A204.1 (cell line): ENCODE results near the gene WAPL.
"Not testable (repeated sequence)": the region's sequence is repeated elsewhere in the genome, so short reads cannot be mapped to it uniquely, and the experiment has no call there.

Experiments
- FAIRE-seq: peaks from 2 replicates; lab custom pipeline; 2012; peaks lifted over from hg19 to GRCh38; lab: Jason Lieb, UNC

Gene WAPL, protein sequence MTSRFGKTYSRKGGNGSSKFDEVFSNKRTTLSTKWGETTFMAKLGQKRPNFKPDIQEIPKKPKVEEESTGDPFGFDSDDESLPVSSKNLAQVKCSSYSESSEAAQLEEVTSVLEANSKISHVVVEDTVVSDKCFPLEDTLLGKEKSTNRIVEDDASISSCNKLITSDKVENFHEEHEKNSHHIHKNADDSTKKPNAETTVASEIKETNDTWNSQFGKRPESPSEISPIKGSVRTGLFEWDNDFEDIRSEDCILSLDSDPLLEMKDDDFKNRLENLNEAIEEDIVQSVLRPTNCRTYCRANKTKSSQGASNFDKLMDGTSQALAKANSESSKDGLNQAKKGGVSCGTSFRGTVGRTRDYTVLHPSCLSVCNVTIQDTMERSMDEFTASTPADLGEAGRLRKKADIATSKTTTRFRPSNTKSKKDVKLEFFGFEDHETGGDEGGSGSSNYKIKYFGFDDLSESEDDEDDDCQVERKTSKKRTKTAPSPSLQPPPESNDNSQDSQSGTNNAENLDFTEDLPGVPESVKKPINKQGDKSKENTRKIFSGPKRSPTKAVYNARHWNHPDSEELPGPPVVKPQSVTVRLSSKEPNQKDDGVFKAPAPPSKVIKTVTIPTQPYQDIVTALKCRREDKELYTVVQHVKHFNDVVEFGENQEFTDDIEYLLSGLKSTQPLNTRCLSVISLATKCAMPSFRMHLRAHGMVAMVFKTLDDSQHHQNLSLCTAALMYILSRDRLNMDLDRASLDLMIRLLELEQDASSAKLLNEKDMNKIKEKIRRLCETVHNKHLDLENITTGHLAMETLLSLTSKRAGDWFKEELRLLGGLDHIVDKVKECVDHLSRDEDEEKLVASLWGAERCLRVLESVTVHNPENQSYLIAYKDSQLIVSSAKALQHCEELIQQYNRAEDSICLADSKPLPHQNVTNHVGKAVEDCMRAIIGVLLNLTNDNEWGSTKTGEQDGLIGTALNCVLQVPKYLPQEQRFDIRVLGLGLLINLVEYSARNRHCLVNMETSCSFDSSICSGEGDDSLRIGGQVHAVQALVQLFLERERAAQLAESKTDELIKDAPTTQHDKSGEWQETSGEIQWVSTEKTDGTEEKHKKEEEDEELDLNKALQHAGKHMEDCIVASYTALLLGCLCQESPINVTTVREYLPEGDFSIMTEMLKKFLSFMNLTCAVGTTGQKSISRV (N-terminal part only)

DNA sequence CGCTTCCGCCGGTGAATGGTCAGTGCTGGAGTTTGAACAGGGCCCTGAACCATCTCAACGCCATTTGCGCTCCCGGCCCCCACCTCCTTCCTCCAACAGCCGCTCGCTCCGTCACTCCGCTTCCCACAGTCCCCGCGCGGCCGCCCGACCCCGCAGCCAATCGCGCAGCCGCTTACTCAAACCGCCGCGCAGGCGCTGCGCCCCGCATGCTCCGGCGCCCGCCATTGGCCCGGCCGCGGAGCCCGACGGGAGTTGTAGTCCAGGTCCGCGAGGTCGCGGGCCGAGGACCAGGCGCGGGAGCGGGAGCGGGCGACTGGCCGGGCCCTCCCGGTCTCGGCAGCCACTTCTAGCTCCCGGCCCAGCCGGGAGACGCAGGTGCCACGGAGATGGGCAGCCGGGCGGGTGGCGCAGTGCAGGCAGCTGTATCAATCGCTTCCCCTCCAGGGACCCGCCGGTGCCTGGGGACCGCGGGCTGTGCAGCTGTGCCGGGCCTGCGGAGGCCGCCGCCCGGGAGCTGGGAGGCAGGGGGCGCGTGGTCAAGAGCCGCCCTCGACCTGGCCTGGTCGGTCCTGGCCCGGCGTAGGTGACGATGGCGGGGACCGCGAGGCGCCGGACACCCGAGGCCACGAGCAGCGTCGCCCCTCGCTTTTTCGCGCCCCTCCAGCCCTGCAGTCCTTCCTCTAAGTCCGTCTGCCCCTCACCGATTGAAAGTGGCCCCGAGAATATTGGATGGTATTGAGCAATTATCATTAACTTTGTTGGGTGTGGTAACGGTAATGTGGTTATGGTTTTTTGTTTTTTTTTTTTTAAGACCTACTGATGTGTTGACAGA lies at the start of gene WAPL:
TSS of gene WAPL (minus strand) at position 115 of the 832 bp plus-strand sequence. CDS start 3,723 bp downstream, outside the sequence.
- no peak for FAIRE-seq

DNA sequence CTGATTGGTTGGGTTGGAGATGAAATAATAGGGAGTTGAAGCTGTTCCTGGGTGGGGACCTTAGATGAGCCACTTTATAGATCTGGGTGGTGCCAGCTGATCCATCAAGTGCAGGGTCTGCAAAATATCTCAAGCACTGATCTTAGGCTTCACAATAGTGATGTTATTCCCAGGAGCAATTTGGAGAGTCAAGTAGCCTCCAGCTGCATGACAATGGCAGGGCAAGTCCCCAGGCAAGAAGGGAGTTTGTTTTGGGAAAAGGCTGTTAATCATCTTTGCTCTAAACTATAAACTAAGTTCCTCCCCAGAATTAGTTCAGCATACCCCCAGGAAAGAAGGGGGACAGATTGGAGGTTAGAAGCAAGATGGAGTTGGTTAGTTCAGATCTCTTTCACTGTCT lies 47.7 kb upstream of the WAPL start:
- no peak for FAIRE-seq

GRCh38 chr10:86566518-86566917 lies 44.9 kb upstream of the WAPL start:
- FAIRE-seq, result not testable (repeated sequence)

GRCh38 chr10:86563338-86563737 lies 41.7 kb upstream of the WAPL start:
- FAIRE-seq, result not testable (repeated sequence)

DNA sequence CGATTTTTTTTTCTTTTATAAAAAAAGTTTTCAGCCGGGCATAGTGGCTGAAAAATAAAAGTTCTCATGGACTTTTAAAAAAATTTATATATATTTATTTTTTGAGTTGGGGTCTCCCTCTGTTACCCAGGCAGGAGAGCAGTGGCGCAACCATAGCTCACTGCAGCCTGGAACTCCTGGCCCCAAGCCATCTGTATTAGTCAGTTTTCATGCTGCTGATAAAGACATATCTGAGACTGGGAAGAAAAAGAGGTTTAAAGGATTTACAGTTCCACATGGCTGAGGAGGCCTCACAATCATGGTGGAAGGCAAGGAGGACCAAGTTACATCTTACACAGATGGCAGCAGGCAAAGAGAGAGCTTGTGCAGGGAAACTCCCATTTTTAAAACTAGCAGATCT lies 37.1 kb upstream of the WAPL start:
- not testable (repeated sequence) for FAIRE-seq

DNA sequence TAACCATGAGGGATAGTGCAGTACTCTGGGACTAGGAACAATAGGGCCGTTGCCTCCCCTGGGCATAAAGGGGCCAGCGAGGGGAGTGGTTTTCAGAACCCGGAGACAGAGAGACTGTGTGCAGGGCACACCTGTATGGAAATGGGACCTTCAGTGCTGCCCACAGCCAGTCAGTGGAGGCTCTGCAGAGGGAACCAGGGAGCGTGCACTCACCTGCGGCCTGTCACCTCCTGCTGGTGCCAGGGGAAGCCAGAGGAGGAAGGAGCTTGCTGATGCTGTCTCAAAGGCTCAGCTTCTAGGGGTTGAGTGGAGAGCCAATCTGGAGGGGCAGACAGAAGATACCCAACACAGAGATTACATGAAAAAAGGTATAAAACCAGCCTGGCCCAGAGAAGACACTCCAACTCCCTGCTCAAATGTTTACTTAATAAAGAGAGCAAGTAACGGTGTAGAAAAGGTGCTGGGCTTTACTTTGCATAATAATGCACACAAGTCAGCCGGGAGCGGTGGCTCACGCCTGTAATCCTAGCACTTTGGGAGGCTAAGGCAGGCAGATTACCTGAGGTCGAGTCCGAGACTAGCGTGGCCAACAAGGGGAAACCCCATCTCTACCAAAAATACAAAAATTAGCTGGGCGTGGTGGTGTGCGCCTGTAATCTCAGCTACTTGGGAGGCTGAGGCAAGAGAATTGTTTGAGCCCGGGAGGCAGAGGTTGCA lies 35.5 kb upstream of the WAPL start:
- no peak for FAIRE-seq

GRCh38 chr10:86556532-86556931 lies 34.9 kb upstream of the WAPL start:
- FAIRE-seq, result no peak

- FAIRE-seq, result no peak
Observed at GRCh38 chr10:86553639-86554038, 32.0 kb upstream of the WAPL start.

GRCh38 chr10:86553213-86553612 lies 31.6 kb upstream of the WAPL start:
- FAIRE-seq, result no peak

DNA sequence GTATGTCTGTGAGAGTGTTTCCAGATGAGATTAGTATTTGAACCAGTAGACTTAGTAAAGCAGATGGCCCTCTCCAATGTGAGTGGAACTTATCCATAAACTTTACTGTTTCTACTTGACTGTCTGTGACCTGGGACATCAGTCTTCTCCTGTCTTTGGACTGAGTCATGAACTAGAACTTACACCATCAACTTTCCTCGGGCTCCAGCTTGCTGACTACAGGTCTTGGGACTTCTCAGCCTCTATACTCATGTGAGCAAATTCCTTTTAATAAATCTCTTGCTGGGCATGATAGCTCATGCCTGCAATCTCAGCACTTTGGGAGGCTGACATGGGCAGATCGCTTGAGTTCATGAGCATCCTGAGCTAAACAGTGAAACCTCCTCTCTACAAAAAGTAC lies 25.7 kb upstream of the WAPL start:
- FAIRE-seq, result no peak

GRCh38 chr10:86545101-86545500 lies 23.5 kb upstream of the WAPL start:
- FAIRE-seq, result no peak

DNA sequence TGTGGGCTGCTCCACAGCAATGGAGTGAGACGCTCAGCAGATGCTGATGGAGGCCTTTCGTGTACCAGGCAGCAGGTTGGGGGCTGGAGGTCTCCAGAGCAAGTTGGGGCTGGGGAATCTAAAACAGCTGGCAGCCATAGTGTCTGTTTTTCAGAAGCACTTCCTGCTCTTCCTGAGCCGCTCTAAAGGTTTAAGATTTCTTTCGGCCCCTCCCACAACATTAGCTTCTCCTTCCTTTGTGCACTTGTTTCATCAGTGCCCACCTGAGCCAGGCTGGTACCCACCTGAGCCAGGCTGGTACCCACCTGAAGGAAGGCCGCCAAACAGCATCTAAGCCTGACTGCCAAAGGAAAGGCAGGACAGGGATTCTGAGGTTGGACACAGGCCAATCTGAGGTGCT lies 18.4 kb upstream of the WAPL start:
- FAIRE-seq, result no peak

DNA sequence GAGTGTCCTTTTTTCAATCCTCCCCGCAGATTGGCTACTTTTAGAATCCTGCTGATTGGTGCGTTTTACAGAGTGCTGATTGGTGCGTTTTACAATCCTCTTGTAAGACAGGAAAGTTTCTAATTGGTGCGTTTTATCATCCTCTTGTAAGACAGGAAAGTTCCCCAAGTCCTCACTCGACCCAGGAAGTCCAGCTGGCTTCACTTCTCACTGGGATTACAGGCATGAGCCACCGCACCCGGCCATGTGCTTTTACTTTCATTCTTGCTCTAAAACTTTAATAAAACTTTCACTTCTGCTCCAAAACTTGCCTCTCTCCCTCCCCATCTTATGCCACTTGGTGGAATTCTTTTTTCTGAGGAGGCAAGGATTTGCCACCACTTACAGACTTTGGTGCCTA lies 17.0 kb upstream of the WAPL start:
- FAIRE-seq, result no peak

DNA sequence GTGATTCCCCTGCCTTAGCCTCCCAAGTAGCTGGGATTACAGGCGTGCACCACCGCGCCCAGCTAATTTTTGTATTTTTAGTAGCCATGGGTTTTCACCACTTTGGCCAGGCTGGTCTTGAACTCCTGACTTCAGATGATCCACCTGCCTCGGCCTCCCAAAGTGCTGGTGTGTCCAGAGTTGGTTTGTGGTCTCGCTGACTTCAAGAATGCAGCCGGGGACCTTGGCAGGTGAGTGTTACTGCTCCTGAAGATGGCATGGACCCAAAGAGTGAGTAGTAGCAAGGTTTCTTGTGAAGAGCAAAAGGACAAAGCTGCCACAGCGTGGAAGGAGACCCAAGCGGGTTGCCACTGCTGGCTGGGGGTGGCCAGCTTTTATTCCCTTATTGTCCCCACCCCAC lies 16.4 kb upstream of the WAPL start:
- FAIRE-seq, result not testable (repeated sequence)

- no peak for FAIRE-seq
Observed at GRCh38 chr10:86536294-86536861, 14.8 kb upstream of the WAPL start.

DNA sequence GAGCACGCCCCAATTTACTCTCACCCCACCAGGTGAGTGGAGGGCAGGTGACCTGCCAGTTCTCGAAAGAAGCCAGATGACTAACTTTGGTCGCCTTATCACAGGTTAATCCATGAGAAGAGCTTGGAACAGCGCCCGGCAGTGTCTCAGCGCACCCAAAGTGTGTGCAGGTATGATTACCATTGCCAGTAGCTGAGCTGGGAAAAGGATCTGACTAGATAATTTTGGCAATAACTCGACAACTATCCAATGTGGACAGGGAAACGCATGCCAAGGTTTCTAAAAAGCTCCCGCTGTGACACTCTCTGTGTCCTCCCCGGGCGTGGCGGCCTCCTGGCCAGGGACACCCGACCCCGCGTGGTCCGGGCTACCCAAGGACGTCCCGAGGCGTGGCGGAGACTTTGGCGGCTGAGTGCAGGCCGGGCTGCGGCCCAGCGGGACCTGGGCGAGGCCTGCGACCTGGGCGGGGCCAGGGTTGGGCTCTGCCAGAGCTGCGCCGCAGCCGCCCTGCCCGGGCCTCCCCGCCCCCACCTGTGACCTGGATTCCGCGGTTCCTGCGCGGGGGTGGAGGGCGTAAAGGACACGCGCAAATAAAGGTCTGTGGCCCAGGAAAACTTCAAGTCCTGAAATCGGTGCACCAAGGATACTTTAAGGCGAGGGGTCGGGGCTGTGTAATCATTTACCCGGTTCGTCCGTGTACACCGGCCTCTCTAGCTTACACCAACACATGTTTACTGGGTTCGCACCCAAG lies 13.7 kb upstream of the WAPL start:
- FAIRE-seq, result no peak

DNA sequence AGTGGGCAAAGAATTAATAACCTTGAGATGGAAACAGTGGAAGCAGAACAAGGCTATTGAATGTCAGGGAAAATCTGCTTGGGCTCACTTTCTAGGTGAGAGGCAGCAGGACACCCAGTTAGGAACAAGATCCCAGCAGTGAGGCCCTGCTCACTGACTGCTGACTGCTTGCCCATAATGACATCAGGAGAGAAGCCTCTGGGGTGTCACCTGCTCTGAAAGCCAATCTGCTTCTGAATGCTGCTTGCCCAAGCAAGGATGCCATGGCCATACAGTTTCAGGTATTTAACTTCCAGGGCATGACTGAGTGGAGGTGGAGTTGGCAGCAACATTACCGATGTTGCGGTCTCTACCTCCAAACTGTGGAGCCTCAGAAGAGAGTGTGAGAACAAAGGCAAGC lies 11.7 kb upstream of the WAPL start:
- FAIRE-seq, result no peak

- FAIRE-seq, result not testable (repeated sequence)
Observed at GRCh38 chr10:86528736-86529135, 7.1 kb upstream of the WAPL start.

DNA sequence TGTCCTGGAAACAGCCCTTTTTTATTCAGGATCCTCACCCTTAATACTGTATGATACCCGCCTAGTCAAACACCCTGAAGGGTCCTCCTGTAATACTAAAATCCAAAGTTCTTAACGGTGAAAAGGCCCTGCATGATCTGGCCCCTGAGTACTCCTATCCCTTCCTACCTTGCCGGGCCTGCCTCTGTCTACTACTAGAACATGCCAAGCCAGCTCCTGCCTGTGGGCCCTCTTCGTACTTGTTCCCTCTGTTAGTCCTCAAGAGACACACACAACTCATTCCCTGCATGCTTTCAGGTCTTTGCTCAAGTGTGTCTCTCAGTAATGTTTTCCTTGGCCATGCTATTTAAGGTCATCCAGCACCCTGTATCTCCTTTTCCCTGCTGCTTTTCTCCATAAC lies 5.0 kb upstream of the WAPL start:
- FAIRE-seq, result no peak

GRCh38 chr10:86525713-86526112 lies 4.1 kb upstream of the WAPL start:
- not testable (repeated sequence) for FAIRE-seq
